NCI-H524 treated with DMSO at 0.1 percent for 48 hours (cell line): ENCODE data around the gene NPHS1.
"Not testable (repeated sequence)": the region's sequence is repeated elsewhere in the genome, so short reads cannot be mapped to it uniquely, and the experiment has no call there.

Source experiments
- DNase-seq: peaks from one replicate; lab custom pipeline; 2025; lab: John Stamatoyannopoulos, UW

The NPHS1 gene

GRCh38 chr19:35812220-35813042 lies 39.9 kb downstream of the NPHS1 start, which contains the start of gene PRODH2:
Gene PRODH2 (minus strand): TSS chr19:35812845. CDS start chr19:35812805, 40 bp downstream.
- no peak for DNase-seq

DNA sequence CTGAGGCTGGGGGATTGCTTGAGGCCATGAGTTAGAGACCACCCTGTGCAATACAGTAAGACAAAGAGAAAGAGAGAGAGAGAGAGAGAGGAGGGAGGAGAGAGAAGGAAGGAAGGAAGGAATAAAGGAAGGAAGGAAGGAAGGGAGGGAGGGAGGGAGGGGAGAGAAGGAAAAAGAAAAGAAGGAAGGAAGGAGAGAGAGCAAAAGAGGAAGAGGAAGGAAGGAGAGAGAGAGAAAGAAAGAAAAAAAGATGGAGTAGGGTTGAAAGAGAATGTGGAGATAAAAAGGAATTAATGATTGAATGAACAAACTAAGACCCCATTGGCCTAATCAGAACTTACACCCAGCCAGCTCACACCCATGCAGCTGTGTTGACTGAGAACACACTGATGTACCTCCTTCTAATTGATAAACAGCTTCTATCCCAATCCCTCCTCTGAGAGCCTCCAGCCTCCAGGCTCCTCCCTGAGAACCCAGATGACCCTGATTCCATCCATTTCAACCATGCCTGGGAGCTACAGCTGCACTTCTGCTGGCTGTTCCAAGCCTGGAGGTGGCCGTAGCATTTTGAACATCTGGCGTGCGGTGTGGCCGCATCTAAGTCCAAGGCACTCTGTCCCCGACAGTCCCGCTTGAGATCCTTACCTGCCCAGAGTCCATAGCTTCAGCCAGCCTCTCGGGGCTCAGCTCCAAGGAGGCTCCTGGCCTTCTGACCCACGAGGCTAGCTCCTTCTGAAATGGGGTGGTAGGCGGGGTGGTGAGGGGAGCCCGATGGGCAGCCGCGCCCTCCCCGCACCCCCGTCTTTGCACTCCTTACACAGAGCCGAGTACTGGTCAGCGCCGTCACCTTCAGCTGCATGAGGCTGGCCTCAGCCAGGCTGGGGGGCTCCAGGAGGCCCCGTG lies 40.7 kb downstream of the NPHS1 start:
- DNase-seq: no peak

- no peak for DNase-seq
Measured at GRCh38 chr19:35807633-35808032, 44.7 kb downstream of the NPHS1 start.

GRCh38 chr19:35806597-35806996 lies 45.7 kb downstream of the NPHS1 start:
- DNase-seq: no peak

- no peak for DNase-seq
Measured at GRCh38 chr19:35805526-35806102, 46.7 kb downstream of the NPHS1 start.

GRCh38 chr19:35801828-35802227 lies 50.5 kb downstream of the NPHS1 start:
- DNase-seq: no peak

DNA sequence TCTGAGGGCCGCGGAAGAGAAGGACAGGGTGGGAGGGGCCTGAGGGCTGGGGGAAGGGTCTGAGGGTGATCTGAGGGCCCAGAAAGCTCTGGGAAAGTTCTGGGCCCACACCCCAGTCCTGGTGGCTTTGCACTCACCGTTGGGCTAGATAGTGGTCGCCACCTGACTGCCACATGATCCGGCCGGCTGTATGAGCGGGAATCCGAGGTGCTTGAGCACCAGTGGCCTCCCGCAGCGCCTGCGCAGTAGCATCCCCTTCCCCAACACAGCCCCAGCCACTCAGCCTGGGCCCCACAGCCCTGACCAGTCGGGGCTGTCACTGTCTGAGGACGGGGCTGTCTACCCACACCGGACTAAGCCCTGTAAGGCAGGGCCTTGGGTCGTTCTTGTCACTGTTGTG lies 54.6 kb downstream of the NPHS1 start:
- DNase-seq: no peak

DNA sequence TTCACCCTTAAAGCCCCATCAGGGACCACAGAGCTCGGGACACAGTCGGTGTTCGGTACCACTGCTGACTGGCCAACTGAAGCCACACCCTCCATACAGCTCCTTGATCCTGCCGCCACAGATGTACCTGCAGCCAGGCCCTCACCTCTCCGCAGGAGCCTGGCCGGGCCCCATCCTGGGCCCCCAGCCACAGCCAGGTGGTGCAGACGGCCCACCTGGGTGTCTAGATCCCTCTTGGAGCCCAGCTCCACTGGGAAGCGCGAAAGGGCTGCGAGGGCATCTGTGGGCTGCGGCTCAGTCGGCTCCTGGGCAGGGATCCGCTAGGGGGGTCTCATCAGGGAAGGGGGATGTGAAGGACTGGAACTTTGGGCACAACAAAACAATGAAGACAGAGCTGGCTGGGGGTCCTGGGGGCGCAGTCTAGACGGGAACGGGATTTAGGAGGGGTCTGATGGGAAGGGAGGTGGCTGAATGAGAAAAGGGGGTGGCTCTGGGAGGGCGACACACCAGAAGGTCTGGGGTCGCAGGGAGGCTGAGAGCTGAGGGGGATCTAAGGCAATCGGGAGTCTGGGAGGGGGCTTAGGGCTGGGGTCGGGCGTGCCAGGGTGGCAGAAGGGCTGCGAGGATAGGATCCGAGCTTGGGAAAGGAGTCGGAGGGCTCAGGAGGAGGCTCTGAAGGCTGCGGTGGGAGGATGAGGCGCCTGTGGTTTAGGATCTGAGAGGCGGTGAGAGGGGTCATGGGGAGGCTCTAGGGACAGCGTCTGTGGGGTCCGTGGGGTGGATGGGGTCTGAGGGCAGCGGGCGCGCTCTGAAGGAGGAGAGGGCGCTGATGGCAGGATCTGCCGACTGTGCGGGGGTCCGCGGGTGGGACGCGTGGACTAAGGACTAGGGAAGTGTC lies 55.4 kb downstream of the NPHS1 start:
- no peak for DNase-seq

- not testable (repeated sequence) for DNase-seq
Measured at GRCh38 chr19:35795564-35795963, 56.7 kb downstream of the NPHS1 start.

DNA sequence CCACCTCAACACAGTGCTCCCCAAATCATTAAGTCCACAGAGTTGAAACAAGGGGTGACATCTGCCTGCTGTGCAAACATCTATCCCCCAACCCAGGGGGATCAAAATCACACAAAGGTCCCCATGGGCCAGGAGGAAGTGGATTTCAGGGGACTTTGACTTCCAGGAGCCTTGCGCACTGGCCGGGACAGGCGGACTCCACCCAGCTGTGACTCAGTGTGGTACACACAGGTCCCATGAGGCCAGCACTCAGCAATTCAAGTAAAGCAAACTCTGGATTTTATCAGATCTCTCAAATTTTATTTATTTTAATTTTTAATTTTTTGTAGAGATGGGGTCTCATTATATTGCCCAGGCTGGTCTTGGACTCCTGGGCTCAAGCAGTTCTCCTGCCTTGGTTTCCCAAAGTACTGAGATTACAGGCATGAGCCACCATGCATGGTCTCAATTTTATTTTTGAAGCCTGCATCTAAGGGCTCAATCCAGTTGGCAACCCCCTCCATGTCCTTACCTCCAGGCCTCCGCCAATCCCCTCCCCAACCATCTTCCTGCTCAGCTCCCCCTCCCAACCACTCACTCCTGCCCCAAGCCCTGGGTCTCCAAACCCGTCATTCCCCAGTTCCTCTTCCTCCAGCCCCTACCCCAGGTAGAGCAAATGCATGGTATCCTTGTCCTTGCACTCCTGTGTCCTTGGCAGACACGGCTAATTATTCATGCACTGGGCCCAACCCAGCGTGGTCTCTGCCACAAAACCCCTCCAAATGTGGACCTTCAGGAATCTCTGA lies 58.7 kb downstream of the NPHS1 start:
- DNase-seq: no peak

- no peak for DNase-seq
Measured at GRCh38 chr19:35792888-35793287, 59.4 kb downstream of the NPHS1 start.

DNA sequence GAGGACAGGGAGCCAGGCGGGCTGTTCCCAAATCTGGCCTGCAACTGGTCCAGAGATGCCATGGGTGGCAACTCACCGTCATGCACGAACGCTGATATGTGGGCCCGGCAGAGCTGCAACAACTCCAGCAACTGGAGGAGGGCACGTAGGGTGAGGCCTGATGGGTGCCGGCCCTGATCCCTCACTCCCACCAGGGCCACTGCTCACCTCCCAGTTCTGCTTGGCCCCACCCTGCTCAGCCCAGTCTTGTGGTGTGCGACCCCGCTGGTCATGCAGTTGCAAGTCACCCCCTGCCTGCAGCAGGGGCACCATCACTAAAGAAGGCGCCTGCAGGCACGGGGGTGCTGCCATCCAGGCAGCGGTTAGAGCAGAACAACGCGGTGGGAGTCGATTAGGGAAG lies 60.0 kb downstream of the NPHS1 start:
- no peak for DNase-seq

GRCh38 chr19:35791814-35792279 lies 60.5 kb downstream of the NPHS1 start:
- DNase-seq: no peak

GRCh38 chr19:35790981-35791813 lies 61.1 kb downstream of the NPHS1 start:
- DNase-seq: no peak

DNA sequence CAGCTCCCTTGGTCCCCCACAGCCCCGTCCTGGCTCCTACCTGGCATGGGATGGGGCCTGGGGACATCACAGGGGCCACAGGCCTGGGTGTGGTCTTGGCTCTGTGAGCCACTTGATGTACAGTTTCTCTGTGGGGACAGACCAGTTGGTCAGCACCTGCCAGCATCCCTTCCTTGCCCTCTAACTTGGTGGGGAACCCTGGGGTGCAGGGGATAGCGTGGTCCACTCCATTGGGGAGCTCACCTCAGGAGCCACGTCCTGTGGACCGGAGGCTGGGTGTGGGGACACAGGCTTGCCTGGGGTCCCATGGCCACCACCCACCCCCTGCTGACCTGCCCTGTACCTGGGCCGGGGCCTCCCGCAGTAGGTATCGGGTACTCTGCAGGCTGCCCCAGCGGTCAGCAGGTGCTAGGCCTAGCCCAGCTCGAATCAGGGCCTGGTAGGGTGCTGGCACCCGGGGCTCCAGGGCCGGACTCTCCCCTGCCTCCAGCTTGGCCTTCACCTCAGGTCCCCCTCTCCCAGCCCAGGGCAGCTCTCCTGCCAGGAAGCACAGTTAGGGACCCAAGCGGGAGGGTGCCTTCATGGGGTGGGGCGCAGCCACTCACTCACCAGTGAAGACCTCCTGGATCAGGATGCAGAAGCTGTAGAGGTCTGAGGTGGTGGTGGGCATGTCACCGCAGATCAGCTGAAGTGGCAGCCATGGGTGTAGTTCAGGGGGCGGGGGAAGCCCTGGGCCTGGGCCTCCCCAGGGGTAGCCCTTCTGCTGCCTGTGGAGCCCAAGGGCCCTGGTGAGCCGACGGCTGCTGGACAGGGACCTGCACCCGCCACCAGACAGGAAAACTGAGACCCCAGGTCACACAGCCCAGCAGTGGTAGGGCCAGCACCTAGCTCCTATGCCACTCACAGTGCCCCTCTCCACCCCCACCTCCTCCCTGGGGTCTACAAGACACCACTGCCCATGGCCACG lies 62.0 kb downstream of the NPHS1 start:
- no peak for DNase-seq

DNA sequence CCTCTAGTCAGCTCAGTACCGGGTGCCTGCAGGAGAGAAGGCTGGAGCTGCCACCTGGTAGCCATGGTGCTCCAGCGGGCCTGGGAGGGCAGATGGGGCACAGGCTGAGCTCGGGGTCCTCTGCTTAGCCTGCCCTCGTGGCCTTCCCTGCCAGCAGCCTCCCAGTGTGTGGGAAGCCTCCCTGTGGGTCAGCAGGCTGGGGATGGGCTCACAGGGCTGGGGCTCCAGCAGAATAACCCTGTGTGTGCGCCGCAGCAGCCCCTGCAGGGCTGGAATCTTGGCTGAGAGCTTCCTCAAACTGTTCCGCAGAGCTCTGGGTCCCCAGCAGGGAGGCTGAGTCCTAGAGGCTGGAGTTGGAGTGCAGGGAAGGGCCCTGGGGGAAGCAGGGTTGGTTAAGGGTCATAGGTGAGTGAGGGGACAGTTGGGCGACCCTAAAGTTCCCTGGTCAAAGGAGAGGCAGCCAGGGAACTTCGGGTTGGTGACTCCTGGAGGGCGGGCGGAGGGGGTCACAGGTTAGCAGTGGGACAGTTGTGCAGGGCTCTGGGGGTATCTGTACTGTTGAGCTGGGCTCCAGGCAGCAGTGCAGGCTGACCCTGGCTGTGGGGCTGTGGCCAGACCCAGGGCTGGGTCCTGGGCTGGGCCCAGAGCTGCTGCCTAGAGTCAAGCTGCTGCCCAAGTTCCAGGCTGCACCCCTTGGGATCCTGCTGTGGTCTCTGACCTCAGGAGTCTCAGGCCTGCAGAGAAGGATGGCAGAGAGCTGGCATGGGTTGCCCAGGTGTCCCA lies 62.9 kb downstream of the NPHS1 start:
- no peak for DNase-seq

DNA sequence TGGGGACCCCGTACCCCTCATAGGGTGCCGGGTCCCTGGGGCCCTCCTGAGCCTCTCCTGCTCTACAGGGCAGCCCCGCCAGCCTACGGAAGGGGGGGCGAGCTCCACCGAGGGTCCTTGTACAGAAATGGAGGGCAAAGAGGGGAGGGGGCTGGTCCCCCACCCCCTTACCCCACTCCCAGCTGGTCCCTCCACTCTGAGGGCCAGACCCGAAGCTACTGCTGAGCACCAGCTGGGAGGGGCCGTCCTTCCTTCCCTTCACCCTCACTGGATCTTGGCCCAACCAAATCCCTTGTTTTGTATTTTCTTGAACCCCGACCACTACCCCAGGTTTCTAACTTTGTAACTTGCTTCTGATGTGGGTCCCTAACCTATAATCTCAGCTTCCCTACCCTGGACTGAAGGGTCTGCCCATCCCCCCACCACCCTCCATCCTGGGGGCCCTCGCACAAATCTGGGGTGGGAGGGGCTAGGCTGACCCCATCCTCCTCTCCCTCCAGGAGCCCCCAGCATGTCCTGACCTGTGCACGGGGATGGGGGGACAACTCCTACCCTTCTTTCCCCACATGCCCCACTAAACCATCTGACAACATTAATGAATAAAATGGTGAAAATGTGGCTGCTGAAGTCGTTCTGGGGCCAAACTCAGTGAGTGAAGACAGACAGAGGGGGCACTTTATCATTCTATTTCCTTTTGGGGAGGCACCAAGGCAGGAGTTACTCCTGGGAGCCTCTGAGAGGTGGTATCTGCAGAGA lies 63.9 kb downstream of the NPHS1 start:
- no peak for DNase-seq
